ENCODE measurements around the gene NPDC1. TPM values are rescaled to one million over a fixed set of nuclear protein-coding genes. Genes with fewer than 3 reads are reported as not detected.
A peak's percentile ranks its signal among the peaks of the same experiment; 100 is the strongest.

The NPDC1 gene
- total and polyA plus RNA-seq, 2 of the 8 experiments (the other 6 are each of a cell fraction or from before 2014, with no cell fraction given), result 26.2 to 44.1 TPM

DNA sequence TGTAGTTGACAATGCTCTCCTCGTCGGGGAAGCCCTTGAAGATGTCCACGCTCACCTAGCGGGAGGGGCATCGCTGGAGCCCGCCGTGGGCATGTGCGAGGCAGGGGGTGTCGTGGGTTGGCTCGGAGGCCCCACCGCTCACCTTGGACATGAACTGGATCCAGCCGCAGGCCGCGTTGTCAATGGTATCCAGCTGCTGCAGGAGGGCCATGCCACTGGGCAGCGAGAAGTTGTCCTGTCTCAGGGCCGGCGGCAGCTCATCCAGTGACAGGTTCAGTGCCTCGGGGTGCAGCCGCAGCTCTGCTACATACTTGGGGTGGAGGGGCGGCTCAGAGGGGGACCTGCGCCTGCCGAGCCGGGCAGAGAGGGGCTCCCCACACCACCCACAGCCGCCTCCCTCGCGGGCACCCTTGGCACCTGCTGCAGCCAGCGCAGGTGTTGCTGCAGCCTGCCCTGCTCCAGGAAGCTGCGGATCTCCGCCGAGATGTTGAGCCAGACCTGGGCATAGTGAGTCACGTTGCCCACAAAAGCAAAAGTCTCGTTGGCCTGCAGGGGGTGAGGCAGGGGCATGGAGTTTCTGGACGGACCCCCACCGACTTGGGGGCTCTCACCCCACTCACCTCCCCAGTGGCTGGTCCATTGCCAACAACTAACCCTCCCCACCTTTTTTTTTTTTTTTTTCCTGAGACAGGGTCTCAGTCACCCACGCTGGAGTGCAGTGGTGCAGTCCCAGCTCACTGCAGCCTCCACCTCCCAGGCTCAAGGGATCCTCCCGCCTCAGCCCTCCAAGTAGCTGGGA is 27.0 kb downstream of the NPDC1 start:
- Histone ChIP-seq H3K14ac (ENCODE audit: insufficient read length) (no peak overlapping the region), H4K8ac (ENCODE audit: extremely low read depth, insufficient read depth, low read length) (no peak overlapping the region), H3K4me1 (replicated peaks in 1 of 4; ENCODE audit: control insufficient read depth in 3 of 4, insufficient read depth in 4 of 4, low read length in 3 of 4) (peaks cover 0 to 6% (median 3%) of the 10 kb centered on the region in 4 experiments; a peak in 3 of 7 replicates), H4K5ac (ENCODE audit: insufficient read length, low read depth, low read length) (no peak overlapping the region), H3K27me3 (replicated peaks in 1 of 4; ENCODE audit: control insufficient read depth in 3 of 4, extremely low read depth in 1 of 4, insufficient read depth in 3 of 4, low read length in 3 of 4) (no peaks in the 10 kb centered on the region; a peak in 1 of 7 replicates), H4K91ac (replicated peaks; ENCODE audit: insufficient read length, low read length) (no peak overlapping the region), H3K18ac (ENCODE audit: extremely low read depth, low read length) (no peak overlapping the region), H3K9ac (replicated peaks in 1 of 4; ENCODE audit: extremely low read depth in 1 of 4, low read depth in 3 of 4, low read length in 3 of 4) (no peak overlapping the region), H3K79me2 (ENCODE audit: control insufficient read depth in 1 of 2, insufficient read depth in 2 of 2, low read length in 2 of 2) (no peaks in the 10 kb centered on the region), H2BK5ac (ENCODE audit: low read depth, low read length) (0 out of 2 replicates have a peak overlapping the region, but pooled peaks have one; percentile 9), H3K4me2 (ENCODE audit: insufficient read depth in 1 of 2, low read depth in 2 of 2, low read length in 2 of 2) (no peak overlapping the region), H3K56ac (replicated peaks; ENCODE audit: insufficient read length, low read depth, low read length) (no peak overlapping the region), H3K9me3 (ENCODE audit: insufficient read depth in 2 of 2, low read depth in 1 of 2, low read length in 1 of 2) (peaks cover 0 to 27% of the 10 kb centered on the region in 2 experiments; a peak in 2 of 4 replicates), H2BK15ac (ENCODE audit: low read length) (no peak overlapping the region), H2AK5ac (ENCODE audit: low read depth, low read length) (no peak overlapping the region), H2BK12ac (ENCODE audit: low read depth, low read length) (no peak overlapping the region), H3K4ac (replicated peaks; ENCODE audit: insufficient read length, low read depth, low read length) (no peak overlapping the region), H3K79me1 (ENCODE audit: low read depth, low read length) (no peaks in the 10 kb centered on the region), H2BK20ac (ENCODE audit: low read length) (no peak overlapping the region), H2BK120ac (replicated peaks; ENCODE audit: low read depth, low read length) (no peak overlapping the region), H3K36me3 (ENCODE audit: control insufficient read depth in 2 of 4, insufficient read depth in 4 of 4, low read length in 3 of 4) (peaks cover 0 to 13% (median 0%) of the 10 kb centered on the region in 4 experiments; a peak in 1 of 8 replicates), H3K23me2 (ENCODE audit: low read depth, low read length) (no peaks in the 10 kb centered on the region), H3K4me3 (ENCODE audit: extremely low read depth in 1 of 4, insufficient read depth in 2 of 4, low read depth in 3 of 4, low read length in 4 of 4) (no peak overlapping the region), H4K20me1 (replicated peaks in 1 of 2; ENCODE audit: control insufficient read depth in 1 of 2, insufficient read depth in 2 of 2, low read length in 2 of 2) (peaks cover 0 to 7% of the 10 kb centered on the region in 2 experiments), H3K23ac (ENCODE audit: insufficient read length) (no peak overlapping the region), H3K27ac (ENCODE audit: low read depth, low read length) (no peak overlapping the region), H2AFZ (ENCODE audit: low read length) (no peak overlapping the region)
- no peak for FAIRE-seq
- ChIA-PET CTCF (ENCODE audit: partially characterized antibody) (interaction anchor here (1.2 to 7.2 kb wide), 8 partner anchors 11 to 206 kb away, joined by 3 to 54 read pairs (median 4); partner anchors contain the start of genes ABCA2, CYSRT1 and FUT7), POLR2A (ENCODE audit: partially characterized antibody) (interaction anchor here (1.0 to 1.4 kb wide), 2 partner anchors 211 to 291 kb away, joined by 3 to 4 read pairs; partner anchors contain the start of gene RABL6)
- no peak for DNase-seq (ENCODE audit: low read depth in 1 of 2, low spot score in 2 of 2)
- WGBS, 2 experiments (ENCODE audit: extremely low coverage in 1 of 2, insufficient coverage in 1 of 2, insufficient read length in 1 of 2, insufficient replicate concordance in 2 of 2, low coverage in 1 of 2, low lambda C conversion rate in 2 of 2, missing lambda C conversion rate in 1 of 2), result 93% methylated on average over 23 of the region's 36 CpGs; no CpG with 5 or more reads in 1 of the 2 experiments
- TF ChIP-seq HDAC2 (IDR thresholded peaks at IDR 0.05; ENCODE audit: borderline replicate concordance in 1 of 2, low read depth in 2 of 2, low read length in 2 of 2) (no peak), YY1 (IDR thresholded peaks at IDR 0.05; ENCODE audit: low read depth, low read length) (no peak), ASH2L (IDR thresholded peaks at IDR 0.05; ENCODE audit: low read length) (no peak), TEAD4 (IDR thresholded peaks at IDR 0.05; ENCODE audit: low read depth, low read length) (no peak), RBBP5 (IDR thresholded peaks at IDR 0.05; ENCODE audit: borderline replicate concordance, low read depth, low read length) (no peak), PHF8 (conservative IDR thresholded peaks at IDR 0.05; ENCODE audit: low read depth, low read length) (no peak), FOSL1 (IDR thresholded peaks at IDR 0.05; ENCODE audit: insufficient read depth, low read depth, low read length) (no peak), BACH1 (IDR thresholded peaks at IDR 0.05; ENCODE audit: low read length) (no peak)
- TF ChIP-seq, protein P1, sequence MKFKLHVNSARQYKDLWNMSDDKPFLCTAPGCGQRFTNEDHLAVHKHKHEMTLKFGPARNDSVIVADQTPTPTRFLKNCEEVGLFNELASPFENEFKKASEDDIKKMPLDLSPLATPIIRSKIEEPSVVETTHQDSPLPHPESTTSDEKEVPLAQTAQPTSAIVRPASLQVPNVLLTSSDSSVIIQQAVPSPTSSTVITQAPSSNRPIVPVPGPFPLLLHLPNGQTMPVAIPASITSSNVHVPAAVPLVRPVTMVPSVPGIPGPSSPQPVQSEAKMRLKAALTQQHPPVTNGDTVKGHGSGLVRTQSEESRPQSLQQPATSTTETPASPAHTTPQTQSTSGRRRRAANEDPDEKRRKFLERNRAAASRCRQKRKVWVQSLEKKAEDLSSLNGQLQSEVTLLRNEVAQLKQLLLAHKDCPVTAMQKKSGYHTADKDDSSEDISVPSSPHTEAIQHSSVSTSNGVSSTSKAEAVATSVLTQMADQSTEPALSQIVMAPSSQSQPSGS (IDR thresholded peaks at IDR 0.05; ENCODE audit: low read length), result no peak
